ENCODE results near the gene USP34. TPM values are rescaled to one million over a fixed set of nuclear protein-coding genes. Genes with fewer than 3 reads are reported as not detected.

The USP34 gene
- total and polyA plus RNA-seq, 9 donors = 57.4 to 132 (median 116) TPM

DNA sequence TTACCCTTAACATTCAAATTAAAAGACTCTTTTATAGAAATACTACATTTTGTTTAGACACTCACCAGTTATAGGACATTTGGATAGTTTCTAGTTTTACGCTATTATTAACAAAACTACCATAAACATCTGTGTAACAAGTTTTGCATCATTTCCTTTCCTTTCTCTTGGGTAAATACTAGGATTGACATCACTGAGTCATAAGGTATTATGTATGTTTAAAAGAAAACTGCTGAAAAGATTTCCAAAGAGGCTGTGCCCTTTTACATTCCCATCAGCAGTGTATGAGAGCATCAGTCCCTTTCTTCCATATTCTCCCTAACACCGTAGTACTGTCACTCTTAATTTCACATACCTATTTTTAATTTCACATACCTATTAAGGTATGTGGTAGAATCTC, 130.6 kb downstream of the USP34 start:
- Histone ChIP-seq H3K36me3 (no peaks in the 10 kb centered on the region), H3K9me3 (no peaks in the 10 kb centered on the region), H3K4me1 (ENCODE audit: insufficient read depth) (no peaks in the 10 kb centered on the region), H3K4me3 (no peak overlapping the region), H3K27ac (no peak overlapping the region), H3K27me3 (no peaks in the 10 kb centered on the region)
- 95 to 100% (median 99%) methylated on average over 2 of the region's 2 CpGs for WGBS, 3 donors
- intact Hi-C loops (cut with DNase I) = no loop called here
- no peak for DNase-seq
- TF ChIP-seq POLR2A (IDR thresholded peaks at IDR 0.05) (no peak), EP300 (IDR thresholded peaks at IDR 0.05) (no peak)
- TF ChIP-seq, protein P1, sequence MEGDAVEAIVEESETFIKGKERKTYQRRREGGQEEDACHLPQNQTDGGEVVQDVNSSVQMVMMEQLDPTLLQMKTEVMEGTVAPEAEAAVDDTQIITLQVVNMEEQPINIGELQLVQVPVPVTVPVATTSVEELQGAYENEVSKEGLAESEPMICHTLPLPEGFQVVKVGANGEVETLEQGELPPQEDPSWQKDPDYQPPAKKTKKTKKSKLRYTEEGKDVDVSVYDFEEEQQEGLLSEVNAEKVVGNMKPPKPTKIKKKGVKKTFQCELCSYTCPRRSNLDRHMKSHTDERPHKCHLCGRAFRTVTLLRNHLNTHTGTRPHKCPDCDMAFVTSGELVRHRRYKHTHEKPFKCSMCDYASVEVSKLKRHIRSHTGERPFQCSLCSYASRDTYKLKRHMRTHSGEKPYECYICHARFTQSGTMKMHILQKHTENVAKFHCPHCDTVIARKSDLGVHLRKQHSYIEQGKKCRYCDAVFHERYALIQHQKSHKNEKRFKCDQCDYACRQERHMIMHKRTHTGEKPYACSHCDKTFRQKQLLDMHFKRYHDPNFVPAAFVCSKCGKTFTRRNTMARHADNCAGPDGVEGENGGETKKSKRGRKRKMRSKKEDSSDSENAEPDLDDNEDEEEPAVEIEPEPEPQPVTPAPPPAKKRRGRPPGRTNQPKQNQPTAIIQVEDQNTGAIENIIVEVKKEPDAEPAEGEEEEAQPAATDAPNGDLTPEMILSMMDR (IDR thresholded peaks at IDR 0.05) = no peak

DNA sequence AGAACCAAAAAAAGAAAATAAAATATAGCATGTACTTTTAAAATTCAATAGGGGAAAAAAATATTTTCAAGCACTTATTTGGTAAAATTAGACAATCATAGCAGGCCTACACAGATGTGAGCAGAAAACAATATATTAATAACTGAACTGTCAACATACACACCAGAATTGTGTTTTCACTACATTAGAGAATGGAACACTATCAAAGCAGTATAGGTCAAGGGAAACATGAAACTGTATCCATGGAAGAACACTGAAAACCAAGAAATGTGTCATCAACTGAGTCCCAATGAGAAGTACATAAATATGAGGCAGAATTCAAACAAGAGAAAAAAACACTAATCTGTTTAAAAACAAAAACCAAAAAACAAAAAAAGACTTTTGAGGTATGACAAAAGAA, 132.4 kb downstream of the USP34 start:
- intact Hi-C loops (cut with DNase I) = no loop called here
- H3K9me3 ChIP-seq = no peaks in the 10 kb centered on the region
- no peak overlapping the region for H3K27ac ChIP-seq
- no peaks in the 10 kb centered on the region for H3K27me3 ChIP-seq
- TF ChIP-seq POLR2A (IDR thresholded peaks at IDR 0.05) = no peak
- no peak for TF ChIP-seq EP300 (IDR thresholded peaks at IDR 0.05)
- TF ChIP-seq, protein P1 (IDR thresholded peaks at IDR 0.05) = no peak
- H3K4me3 ChIP-seq = no peak overlapping the region
- DNase-seq = no peak
- H3K36me3 ChIP-seq = no peaks in the 10 kb centered on the region
- no peaks in the 10 kb centered on the region for H3K4me1 ChIP-seq (ENCODE audit: insufficient read depth)

- no peaks in the 10 kb centered on the region for H3K9me3 ChIP-seq
- no peaks in the 10 kb centered on the region for H3K36me3 ChIP-seq
- TF ChIP-seq EP300 (IDR thresholded peaks at IDR 0.05) (no peak), POLR2A (IDR thresholded peaks at IDR 0.05) (no peak)
- TF ChIP-seq, protein P1 (IDR thresholded peaks at IDR 0.05) = no peak
- H3K4me3 ChIP-seq = no peak overlapping the region
- WGBS, 3 donors = 86 to 89% (median 87%) methylated on average over 3 of the region's 3 CpGs
- H3K27ac ChIP-seq = no peak overlapping the region
- DNase-seq = no peak
- H3K27me3 ChIP-seq = no peaks in the 10 kb centered on the region
- no peaks in the 10 kb centered on the region for H3K4me1 ChIP-seq (ENCODE audit: insufficient read depth)
- intact Hi-C loops (cut with DNase I) = no loop called here
These were observed 135.7 kb downstream of the USP34 start for GRCh38 chr2:61335187-61335586.

DNA sequence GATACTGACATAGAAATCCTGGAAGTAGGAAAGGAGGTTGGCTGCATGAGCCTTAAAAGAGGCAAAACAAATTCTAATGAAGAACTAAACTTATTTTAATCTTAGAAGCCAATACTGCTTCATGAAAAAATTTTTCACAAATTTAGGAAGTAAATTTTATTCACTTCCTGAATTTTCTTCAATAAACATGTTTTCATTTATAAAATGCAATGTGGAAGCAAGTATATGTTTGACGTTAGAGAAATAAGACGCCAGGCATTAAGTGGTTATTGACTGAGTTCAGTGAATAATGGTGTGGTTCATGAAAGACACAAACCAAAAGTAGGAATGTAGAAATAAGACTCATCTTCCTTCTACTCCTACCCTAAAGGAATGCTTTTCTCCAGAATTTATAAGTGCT, 136.4 kb downstream of the USP34 start:
- no peaks in the 10 kb centered on the region for H3K9me3 ChIP-seq
- H3K4me3 ChIP-seq = no peak overlapping the region
- WGBS, 3 donors = 88 to 93% (median 92%) methylated on average over 2 of the region's 2 CpGs
- no peaks in the 10 kb centered on the region for H3K27me3 ChIP-seq
- TF ChIP-seq, protein P1 (IDR thresholded peaks at IDR 0.05) = no peak
- TF ChIP-seq EP300 (IDR thresholded peaks at IDR 0.05) = no peak
- TF ChIP-seq POLR2A (IDR thresholded peaks at IDR 0.05) = no peak
- H3K36me3 ChIP-seq = no peaks in the 10 kb centered on the region
- H3K4me1 ChIP-seq (ENCODE audit: insufficient read depth) = no peaks in the 10 kb centered on the region
- no peak overlapping the region for H3K27ac ChIP-seq
- no peak for DNase-seq
- intact Hi-C loops (cut with DNase I) = no loop called here

All from ovary (tissue), 9 donors.